ENCODE measurements around the gene GRIK3.

GRCh38 chr1:36796733-36797132 lies 237.6 kb downstream of the GRIK3 start:
- TF ChIP-seq CTCF (conservative IDR thresholded peaks at IDR 0.05; ENCODE audit: low read depth in 2 of 2) = no peak
- TF ChIP-seq REST (IDR thresholded peaks at IDR 0.05; ENCODE audit: unreplicated experiment) = no peak
- no peak for TF ChIP-seq ETS1 (IDR thresholded peaks at IDR 0.05)
